COLO829 (cell line): ENCODE measurements around the gene AKIP1.
"Not testable (repeated sequence)": the region's sequence is repeated elsewhere in the genome, so short reads cannot be mapped to it uniquely, and the experiment has no call there.

ENCODE experiments used
- DNase-seq: peaks from one replicate; pipeline ENCODE4 v3.0.0; 2012; ENCODE audit warnings: low spot score

Gene AKIP1

GRCh38 chr11:8917157-8917825 lies 6.3 kb downstream of the AKIP1 start:
- peak; percentile 37 for DNase-seq

GRCh38 chr11:8922691-8923090 lies 11.7 kb downstream of the AKIP1 start:
- DNase-seq = no peak

GRCh38 chr11:8925711-8926110 lies 14.7 kb downstream of the AKIP1 start:
- no peak for DNase-seq

GRCh38 chr11:8926236-8926635 lies 15.2 kb downstream of the AKIP1 start:
- no peak for DNase-seq

- no peak for DNase-seq
Measured at GRCh38 chr11:8927233-8927632, 16.2 kb downstream of the AKIP1 start.

GRCh38 chr11:8928205-8928604 lies 17.2 kb downstream of the AKIP1 start:
- no peak for DNase-seq

- DNase-seq = no peak
Measured at GRCh38 chr11:8928981-8929615, 18.1 kb downstream of the AKIP1 start.

GRCh38 chr11:8930456-8931175 lies 19.6 kb downstream of the AKIP1 start:
- no peak for DNase-seq

GRCh38 chr11:8932564-8933180 lies 21.7 kb downstream of the AKIP1 start, which contains the start of gene C11orf16:
C11orf16 (minus strand) TSS chr11:8932947; CDS start chr11:8932308, 639 bp downstream.
- DNase-seq = no peak

- DNase-seq = no peak
Measured at GRCh38 chr11:8933931-8934330, 22.9 kb downstream of the AKIP1 start.

GRCh38 chr11:8934742-8935488 lies 23.9 kb downstream of the AKIP1 start:
- DNase-seq = peak; percentile 58

GRCh38 chr11:8935789-8936188 lies 24.8 kb downstream of the AKIP1 start:
- DNase-seq = not testable (repeated sequence)

GRCh38 chr11:8937159-8937558 lies 26.2 kb downstream of the AKIP1 start:
- no peak for DNase-seq

- no peak for DNase-seq
Measured at GRCh38 chr11:8937659-8938058, 26.7 kb downstream of the AKIP1 start.

- DNase-seq = no peak
Measured at GRCh38 chr11:8941341-8942103, 30.5 kb downstream of the AKIP1 start.

GRCh38 chr11:8942518-8943066 lies 31.6 kb downstream of the AKIP1 start, which contains the start of gene ASCL3:
ASCL3 (minus strand) TSS chr11:8943016; CDS start chr11:8938161, 4,855 bp downstream.
- no peak for DNase-seq

- DNase-seq = no peak
Measured at GRCh38 chr11:8947230-8947943, 36.4 kb downstream of the AKIP1 start.

GRCh38 chr11:8948886-8949285 lies 37.9 kb downstream of the AKIP1 start:
- no peak for DNase-seq

- DNase-seq = no peak
Measured at GRCh38 chr11:8956860-8957259, 45.9 kb downstream of the AKIP1 start.

- peak; percentile 85 for DNase-seq
Measured at GRCh38 chr11:8959546-8960166, 48.7 kb downstream of the AKIP1 start.
